NOMO-1 (cell line): ENCODE measurements around the gene COL9A2.
"Not testable (repeated sequence)": the region's sequence is repeated elsewhere in the genome, so short reads cannot be mapped to it uniquely, and the experiment has no call there.

Experiments
- DNase-seq, 2 experiments: peaks; one replicate each; lab custom pipeline; 2025; ENCODE audit not compliant: unreplicated experiment in 2 of 2; lab: John Stamatoyannopoulos, UW

The COL9A2 gene

DNA sequence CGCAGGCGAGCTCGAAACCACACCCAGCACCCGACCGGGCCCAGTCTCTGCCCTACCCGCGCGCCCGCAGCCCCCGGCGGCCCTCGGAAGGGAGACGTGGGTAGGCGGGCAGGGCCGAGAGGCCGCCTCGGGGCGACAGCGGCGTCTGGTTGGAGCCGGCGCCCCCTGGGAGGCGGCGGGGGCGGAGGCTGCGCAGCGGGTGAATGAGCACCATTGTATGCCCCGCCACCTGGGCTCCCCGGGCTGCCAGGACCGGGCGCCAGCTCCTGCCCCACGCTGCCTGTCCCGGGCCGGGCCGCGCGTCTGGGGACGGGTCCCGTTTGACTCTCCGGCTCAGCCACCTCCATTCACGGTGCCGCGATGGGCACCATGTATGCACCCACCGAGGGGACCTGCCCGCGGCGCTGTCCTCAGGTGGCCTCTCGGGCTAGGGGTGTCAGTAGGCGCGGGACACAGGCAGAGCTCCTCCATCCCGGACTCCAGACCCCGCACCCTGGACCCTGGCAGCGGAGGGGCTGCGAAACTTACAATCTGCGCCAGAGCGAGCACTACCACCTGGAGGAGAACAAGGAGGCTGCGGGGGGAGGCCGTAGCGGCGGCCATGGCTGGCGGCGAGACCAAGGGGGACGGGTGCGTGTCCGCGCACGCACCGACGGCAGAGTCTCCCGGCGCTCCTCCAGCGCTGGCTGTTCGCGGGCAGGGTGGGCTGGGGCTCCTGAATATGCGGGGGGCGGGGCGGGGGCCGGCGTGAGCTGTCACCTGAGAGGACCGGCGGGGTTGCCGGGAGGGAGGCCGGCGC is at the start of gene COL9A2:
Gene COL9A2 (minus strand): TSS at position 692 of the 799 bp plus-strand sequence. CDS start 89 bp downstream, at position 603.
- no peak for DNase-seq

DNA sequence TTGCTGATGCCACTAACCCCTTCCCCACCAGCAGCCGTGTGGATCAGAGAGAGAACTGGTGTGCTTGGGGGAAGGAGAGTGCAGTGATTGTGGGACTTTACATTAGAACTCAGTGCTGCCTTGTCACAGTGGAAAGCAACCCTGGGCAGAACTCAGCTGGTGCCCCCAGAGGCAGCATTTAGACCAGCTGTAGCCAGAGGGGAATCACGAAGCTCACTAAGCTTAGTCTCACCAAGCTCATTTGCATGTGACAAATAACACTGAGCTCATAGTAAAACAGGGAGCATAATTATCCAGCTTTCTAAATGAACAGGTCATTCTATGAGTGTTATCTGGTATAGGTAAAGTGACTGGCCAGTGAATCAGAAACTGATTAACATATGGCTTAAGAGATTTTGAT is 46.6 kb upstream of the COL9A2 start:
- no peak for DNase-seq

DNA sequence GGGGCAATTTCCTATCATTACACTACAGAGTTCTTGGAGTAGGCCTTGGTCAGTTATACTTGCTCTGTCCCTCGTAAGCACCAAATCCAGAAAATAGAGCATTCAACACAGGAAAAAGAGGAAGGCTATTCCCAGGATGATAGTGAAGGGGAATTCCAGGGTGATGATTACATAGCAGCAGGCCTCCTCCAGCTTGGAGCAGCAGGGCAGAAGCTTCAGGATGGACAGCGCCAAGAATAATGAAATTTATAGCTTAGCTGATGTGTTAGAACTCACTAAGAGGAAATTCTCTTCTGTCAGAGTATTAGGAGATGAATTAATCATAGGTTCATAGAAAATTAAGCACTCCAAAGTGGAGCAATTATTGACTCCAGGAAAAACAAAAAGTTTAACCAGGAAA is 45.6 kb upstream of the COL9A2 start:
- no peak for DNase-seq

DNA sequence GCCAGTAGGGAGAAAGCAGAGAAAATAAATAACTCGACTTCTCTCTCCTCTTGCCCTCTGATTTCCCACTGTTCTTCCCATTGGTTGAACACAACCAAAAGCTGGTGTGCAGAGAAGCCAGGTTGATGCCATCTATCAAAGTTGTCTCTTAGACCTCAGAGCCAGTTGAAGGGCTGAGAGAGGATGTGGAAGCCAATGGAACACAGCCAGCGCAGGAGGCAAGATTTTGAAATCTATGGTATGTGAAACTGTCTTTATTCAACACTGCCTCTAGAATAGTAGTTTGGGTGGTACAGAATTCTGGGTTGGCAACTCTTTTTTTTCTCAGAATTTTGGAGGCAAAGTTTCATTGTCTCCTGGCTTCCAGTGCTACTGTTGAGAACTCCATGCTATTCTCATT is 45.1 kb upstream of the COL9A2 start:
- no peak for DNase-seq

DNA sequence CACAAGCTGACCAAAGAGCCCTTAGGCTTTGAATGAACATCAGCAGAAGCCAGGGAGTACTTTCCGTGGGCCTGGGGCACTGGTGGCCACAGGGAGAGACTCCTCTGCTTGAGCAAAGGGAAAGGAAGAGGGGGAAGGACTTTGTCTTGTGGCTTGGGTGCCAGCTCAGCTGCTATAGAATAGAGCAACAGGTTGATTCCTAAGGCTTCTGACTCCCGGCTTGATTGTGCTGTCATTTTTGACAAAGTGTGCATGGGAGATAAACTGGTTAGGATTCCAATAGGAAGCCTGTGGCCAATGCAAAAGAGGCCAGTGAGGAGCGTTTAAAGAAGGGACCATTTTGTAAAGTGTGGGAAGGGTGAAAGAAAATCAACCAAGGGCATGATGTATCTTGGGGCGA is 44.6 kb upstream of the COL9A2 start:
- no peak for DNase-seq

DNA sequence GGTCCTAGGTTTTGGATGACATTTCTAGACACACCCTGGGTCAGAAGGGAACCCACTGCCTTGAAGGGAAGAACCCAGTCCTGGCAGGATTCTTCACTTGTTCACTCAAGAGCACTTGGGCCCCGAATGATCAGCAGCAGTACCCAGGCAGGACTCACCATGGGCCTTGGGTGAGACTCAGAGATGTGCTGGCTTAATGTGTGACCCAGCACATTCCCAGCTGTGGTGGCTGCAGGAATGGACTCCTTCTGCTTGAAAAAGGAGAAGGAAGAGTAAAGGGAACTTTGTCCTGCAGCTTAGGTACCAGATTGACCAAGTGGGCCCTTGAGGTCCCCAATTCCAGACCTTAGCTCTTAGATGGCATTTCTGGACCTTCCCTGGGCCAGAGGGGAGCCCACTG is 44.1 kb upstream of the COL9A2 start:
- DNase-seq: no peak

DNA sequence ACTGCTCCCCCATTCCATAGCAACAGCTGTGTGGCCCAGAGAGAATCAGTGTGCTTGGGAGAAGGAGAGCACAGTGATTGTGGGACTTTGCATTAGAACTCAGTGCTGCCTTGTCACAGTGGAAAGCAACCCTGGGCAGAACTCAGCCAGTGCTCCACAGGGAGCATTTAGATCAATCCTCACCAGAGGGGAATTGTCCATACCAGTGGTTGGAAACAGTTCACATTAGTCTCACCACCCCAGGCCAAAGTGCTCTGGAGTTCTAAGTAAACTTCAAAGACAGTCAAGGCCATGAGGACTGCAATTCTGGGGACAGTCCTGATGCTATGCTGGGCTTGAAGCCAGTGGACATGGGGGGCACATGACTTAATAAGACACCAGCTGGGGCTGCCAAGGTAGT is 43.5 kb upstream of the COL9A2 start:
- DNase-seq: no peak

DNA sequence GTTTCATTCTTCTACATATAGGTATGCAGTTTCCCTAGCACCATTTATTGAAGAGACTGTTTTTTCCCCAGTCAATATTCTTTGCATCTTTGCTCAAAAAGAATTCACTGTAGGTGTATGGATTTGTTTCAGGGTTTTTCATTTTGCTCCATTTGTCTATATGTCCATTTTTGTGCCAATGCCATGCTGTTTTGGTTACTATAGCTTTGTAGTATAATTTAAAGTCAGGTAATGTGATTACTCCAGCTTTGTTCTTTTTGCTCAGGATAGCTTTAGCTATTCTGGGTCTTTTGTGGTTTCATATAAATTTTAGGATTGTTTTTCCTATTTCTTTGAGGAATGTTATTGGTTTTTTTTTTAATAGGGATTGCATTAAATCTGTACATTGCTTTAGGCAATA is 40.5 kb upstream of the COL9A2 start:
- no peak for DNase-seq

DNA sequence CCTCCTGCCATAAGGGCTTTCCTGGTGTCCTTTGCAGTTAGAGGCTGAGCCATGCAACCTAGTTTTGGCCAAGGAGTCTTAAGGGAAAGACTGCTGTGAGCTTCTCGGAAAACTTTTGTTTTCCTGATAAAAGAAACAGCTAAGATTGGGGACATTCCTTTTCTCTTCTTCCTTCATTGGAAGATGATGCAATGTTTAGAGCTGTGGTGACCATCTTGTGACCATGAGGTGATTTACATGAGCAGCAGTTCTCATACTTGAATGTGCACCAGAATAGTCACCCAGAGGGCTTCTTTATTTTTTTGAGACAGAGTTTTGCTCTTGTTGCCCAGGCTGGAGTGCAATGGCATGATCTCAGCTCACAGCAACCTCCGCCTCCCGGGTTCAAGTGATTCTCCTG is 36.0 kb upstream of the COL9A2 start:
- DNase-seq: no peak

DNA sequence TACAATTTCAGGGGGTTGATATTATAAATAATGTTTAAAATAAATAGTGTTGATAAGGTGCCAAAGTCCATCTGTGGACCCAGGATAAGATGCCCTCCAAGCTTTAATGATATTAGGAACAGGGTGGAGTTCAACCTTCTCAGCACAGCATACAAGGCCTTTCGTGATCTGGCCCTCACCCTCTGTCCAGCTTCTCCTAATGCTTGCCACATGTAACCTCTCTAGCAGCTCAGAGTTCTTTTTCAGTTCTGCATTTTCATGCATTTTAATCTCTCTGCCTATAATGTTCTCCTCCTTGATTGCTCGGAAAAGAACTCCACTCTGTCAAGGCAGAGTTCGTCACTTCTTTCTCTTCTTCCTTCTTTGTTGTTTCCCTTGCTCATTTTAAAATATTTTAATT is 35.0 kb upstream of the COL9A2 start:
- DNase-seq: peak; percentile 52 to 72

DNA sequence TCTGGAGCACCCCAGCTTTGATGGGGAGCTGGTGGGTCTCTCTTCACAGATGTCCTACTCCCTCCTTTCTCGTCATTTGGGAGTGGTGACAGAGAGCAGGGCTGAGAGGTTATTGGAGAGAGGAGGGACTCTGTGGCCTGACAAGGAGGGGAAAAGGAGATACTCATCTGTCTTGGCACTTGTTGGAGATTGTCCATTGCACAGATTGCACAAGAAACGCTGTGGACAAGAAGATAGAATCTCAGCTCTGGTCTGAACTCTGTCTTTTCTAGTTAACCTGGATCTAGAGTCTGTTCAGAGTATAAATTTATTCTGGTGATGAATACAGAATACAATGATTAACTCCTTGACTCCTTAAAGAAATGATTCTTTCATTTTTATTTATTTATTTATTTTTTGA is 34.0 kb upstream of the COL9A2 start:
- DNase-seq: no peak

DNA sequence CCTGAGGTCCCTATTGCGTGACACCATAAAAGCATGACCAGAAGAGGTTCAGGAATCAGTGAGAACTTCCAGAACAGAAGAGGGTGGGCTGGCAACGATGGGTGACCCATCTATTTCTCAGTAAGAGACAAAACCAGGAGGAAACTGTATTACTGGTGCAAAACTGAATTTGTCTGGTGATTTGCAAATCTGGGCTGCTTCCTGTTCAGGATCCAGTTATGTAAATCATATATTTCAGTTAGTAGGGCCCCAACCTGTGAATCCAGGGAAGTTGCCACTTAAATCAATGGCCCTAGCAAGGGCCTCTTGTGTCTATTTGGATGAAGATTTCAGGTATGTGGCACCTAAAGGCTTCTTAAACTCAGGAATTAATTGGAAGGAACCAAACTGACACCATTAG is 33.3 kb upstream of the COL9A2 start:
- no peak for DNase-seq

DNA sequence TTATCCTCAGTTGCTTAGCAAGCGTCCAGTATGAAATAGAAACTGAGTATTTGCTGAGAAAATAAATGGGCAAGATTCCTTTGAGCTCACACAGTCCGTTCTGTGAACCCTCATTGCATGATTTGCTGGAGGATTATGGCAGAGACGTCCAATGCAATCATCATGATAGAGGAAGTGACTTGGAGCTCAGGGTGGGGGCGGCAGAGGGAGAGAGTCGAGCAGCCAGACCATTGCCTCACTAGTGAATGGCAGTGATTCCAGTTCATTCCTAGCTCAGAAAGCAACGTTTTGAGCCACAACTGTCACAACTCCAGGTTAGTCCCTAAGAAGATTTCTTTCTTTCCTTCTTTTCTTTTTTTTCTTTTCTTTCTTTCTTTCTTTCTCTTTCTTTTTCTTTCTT is 27.5 kb upstream of the COL9A2 start:
- DNase-seq: peak; percentile 71 to 79

DNA sequence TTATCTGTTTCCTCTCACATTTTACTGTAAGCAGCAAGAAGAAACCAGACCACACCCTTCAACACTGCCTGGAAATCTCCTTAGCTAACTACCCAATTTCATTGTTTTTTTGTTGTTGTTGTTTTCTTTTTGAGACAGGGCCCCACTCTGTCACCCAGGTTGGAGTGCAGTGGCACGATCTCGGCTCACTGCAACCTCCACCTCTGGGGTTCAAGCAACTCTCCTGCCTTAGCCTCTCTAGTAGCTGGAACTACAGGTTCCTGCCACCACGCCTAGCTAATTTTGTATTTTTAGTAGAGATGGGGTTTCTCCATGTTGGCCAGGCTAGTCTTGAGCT is 25.3 kb upstream of the COL9A2 start:
- not testable (repeated sequence) for DNase-seq

DNA sequence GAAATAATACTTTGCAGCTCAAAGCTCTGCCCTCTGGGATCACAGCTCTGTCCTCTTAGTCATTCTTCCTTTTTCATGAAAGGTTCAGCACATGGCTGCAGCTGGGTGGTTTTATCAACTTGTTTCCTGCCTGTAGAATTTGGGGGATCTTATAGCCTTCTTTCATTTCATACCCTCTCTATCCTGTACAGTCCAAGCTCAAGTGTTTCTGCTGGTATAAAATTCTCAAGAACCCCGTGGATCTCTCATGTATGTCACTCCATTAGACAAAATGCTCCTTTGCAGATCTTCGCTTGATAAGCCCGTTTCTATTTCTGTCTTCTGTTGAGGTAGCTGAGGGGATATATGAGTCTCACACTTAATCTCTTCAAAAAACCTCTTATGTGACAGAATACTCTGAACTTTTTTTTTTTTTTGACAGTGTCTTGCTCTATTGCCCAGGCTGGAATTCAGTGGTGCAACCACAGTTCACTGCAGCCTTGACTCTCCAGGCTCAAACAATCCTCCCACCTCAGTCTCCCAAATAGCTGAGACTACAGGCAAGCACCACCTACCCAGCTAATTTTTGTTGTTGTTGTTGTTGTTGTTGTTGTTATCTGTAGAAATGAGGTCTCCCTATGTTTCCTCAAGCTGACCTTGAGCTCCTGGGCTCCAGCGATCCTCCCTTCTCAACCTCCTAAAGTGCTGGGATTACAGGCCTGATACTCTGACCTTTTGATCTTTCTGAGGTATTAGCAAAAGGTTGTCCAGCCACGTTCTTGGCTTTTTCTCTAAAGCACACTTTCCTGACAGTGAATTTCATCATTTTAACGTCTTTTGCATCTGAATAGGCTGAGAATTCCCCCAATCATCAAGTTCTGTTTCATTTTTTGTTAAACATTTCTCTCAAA is 24.6 kb upstream of the COL9A2 start:
- DNase-seq: peak; percentile 5 to 38

DNA sequence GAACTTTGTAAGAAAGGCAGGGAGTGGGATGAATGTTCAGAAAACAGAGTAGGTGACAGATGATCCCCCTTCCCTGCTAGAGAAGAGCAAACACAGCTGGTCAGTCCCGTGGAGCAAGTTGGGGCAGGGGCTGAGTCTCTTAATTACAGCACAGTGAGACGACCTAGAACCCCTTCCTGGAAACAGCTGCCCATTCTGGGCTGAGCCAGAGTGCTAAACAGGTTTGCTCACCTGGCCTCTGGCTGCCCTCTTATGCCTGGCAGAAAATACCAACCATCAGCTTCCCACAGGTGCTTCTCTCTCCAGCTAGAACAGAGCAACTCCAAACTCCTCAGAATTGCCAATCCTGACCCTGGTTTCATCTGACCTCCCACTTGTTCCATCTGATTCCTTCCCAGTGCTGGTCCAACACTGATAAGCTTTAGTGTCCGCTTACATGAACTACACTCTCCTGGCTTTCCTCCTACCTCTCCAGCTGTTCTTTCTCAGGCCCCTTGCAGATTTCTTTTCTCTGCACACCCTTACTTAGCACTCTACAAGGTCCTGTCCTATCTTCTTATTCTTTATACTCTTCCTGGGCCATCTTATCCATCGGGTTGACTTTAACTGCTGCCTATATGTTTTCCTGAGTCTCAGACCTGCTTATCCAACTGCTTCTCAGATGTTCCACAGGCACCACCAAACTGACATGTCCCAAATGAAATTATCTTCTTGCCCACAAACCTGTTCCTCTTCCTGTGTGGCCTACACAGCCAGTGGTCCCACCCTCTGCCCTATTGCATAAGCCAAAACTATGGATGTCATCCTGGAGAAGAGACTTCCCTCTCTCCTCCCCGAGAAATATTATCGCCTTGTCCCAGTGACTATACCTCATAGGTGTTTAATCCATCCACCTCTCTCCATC is 22.6 kb upstream of the COL9A2 start:
- DNase-seq: peak in 1 of 2 experiments; percentile 25

DNA sequence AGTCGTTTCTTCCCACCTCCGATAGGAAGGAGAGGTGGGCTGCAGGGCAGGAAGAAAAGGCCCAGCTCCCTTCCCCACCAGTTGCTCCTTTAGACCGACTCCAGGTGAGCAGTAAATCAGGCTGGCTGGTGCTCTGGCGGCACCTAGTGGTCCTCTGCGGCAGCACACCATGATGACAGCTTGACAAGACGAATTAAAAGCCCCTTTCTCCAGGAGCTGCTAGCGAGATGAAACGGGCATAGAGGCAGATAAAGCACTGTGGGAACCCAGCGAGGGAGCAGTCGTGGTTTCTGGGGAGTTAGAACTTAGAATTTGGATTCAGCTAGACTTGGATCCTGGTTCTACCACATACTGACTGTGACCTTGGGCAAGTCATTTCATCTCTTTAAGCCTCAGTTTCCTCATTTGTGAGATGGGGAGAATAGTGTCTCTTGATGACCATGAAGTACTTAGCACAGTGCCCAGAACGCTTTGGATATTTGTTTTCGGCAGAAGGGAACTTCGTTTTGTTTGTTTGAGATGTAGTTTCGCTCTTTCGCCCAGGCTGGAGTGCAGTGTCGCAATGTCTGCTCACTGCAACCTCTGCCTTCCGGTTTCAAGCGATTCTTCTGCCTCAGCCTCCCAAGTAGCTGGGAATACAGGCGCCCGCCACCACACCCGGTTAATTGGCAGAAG is 21.8 kb upstream of the COL9A2 start:
- peak; percentile 56 to 67 for DNase-seq

DNA sequence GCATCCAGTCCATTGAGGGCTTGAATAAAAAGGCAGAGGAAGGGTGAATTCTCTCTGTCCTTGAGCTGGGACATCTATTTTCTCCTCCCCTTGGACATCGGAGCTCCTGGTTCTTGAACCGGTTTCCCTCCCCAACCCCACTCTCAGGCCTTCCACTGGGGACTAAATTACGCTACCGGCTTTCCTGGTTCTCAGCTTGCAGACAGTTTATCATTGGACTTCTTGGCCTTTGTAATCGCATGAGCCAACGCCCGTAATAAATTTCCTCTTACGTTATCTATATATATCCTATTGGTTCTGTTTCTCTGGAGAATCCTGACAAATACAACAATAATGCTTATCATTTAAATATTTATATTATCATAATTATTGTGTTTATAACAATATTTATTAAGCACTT is 20.4 kb upstream of the COL9A2 start:
- DNase-seq: no peak

DNA sequence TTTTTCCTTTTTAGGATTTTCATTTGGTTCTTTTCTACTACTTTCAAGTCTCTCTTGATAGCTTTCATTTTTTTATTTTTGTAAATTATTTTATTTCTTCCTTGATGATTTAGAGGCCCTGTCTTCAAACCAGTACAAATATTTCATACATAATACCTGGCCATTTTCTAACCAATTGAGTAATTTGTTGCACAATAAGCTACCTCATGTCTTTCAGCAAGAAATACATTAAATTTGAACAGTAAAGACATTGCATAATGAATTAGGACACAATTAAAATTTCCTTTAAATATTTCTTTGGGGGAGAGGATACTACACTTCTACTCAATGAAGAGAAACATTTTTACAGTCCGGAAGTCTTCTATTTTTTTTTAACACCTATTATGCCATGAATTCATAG is 15.6 kb upstream of the COL9A2 start:
- no peak for DNase-seq

DNA sequence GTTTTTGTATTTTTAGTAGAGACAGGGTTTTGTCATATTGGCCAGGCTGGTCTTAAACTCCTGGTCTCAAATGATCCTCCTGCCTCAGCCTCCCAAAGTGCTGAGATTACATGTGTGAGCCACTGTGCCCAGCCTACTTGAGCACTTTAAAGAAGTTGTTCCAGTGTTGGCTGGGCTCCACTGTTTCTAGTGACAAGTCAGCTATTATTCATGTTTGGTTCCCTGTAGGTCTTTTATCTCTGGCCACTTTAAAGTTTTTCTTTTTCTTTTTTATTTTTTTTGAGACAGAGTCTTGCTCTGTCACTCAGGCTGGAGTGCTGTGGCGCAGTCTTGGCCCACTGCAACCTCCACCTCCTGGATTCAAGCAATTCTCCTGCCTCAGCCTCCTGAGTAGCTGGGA is 14.3 kb upstream of the COL9A2 start:
- not testable (repeated sequence) for DNase-seq
